H1 (cell line): ENCODE data around the gene COL19A1. TPM values are rescaled to one million over a fixed set of nuclear protein-coding genes. Genes with fewer than 3 reads are reported as not detected.

Source experiments
- CTCF ChIA-PET: fragments of 300-600 bp; sonication (Branson Sonifier 250); formaldehyde crosslinking; loops from one replicate; lab custom pipeline; 2021; ENCODE audit not compliant: partially characterized antibody; lab: Charles Lee
- POLR2A ChIA-PET: fragments of 300-600 bp; sonication (Branson Sonifier 250); formaldehyde crosslinking; loops from one replicate; lab custom pipeline; 2021; ENCODE audit warnings: inconsistent platforms; ENCODE audit not compliant: partially characterized antibody; lab: Charles Lee
- DNase-seq, 2 experiments: peaks; one replicate each; pipeline versions ENCODE4 v3.0.0 to v3.0.0-alpha.2; 2010 to 2022; ENCODE audit warnings: low spot score in 2 of 2, low read depth in 1 of 2, mixed read lengths in 1 of 2
- FAIRE-seq: peaks from 2 replicates; lab custom pipeline; 2011; peaks lifted over from hg19 to GRCh38; lab: Jason Lieb, UNC
- H2AFZ ChIP-seq: 2 replicates; pipeline ENCODE4 v1.8.1; 2012; ENCODE audit warnings: low read length, inconsistent platforms
- H2AK5ac ChIP-seq: 2 replicates; pipeline ENCODE4 v1.6.1; 2013; ENCODE audit warnings: low read depth, low read length
- H2BK120ac ChIP-seq: replicated peaks from 2 replicates; pipeline ENCODE3; 2013; ENCODE audit warnings: low read depth, low read length, inconsistent platforms
- H2BK12ac ChIP-seq: 2 replicates; pipeline ENCODE4 v1.6.1; 2013; ENCODE audit warnings: low read depth, low read length
- H2BK15ac ChIP-seq: 2 replicates; pipeline ENCODE4 v1.6.1; 2013; ENCODE audit warnings: low read length
- H2BK20ac ChIP-seq: 2 replicates; pipeline ENCODE4 v1.6.1; 2013; ENCODE audit warnings: low read length
- H2BK5ac ChIP-seq: 2 replicates; pipeline ENCODE4 v1.6.1; 2013; ENCODE audit warnings: low read depth, low read length
- H3K14ac ChIP-seq: 2 replicates; pipeline ENCODE4 v1.6.1; 2013; ENCODE audit warnings: inconsistent platforms; ENCODE audit not compliant: insufficient read length
- H3K18ac ChIP-seq: 2 replicates; pipeline ENCODE4 v1.6.1; 2013; ENCODE audit warnings: low read length; ENCODE audit errors: extremely low read depth
- H3K23ac ChIP-seq: 2 replicates; pipeline ENCODE4 v1.6.1; 2013; ENCODE audit warnings: inconsistent platforms; ENCODE audit not compliant: insufficient read length
- H3K23me2 ChIP-seq: 2 replicates; pipeline ENCODE4 v1.6.1; 2013; ENCODE audit warnings: low read depth, low read length
- H3K27ac ChIP-seq: 2 replicates; pipeline ENCODE4 v1.6.1; 2011; ENCODE audit warnings: low read depth, low read length, inconsistent platforms
- H3K27me3 ChIP-seq, 4 experiments: replicated peaks in 1 of 4; 1 replicate in 1 of 4; 2 replicates in 3 of 4; pipeline versions ENCODE4 v1.6.1 to v1.8.1; 2011 to 2013; ENCODE audit warnings: low read length in 3 of 4, mild to moderate bottlenecking in 3 of 4, inconsistent platforms in 2 of 4, mixed read lengths in 2 of 4, moderate library complexity in 1 of 4; ENCODE audit not compliant: control insufficient read depth in 3 of 4, insufficient read depth in 3 of 4; ENCODE audit errors: extremely low read depth in 1 of 4
- H3K36me3 ChIP-seq, 4 experiments: 2 replicates each; pipeline versions ENCODE4 v1.6.1 to v1.8.1; 2011 to 2013; ENCODE audit warnings: mild to moderate bottlenecking in 4 of 4, low read length in 3 of 4, moderate library complexity in 2 of 4, control low read depth in 1 of 4, inconsistent platforms in 1 of 4; ENCODE audit not compliant: insufficient read depth in 4 of 4, control insufficient read depth in 2 of 4
- H3K4ac ChIP-seq: replicated peaks from 2 replicates; pipeline ENCODE3; 2013; ENCODE audit warnings: low read length, low read depth, mixed read lengths, inconsistent platforms; ENCODE audit not compliant: insufficient read length
- H3K4me1 ChIP-seq, 4 experiments: replicated peaks in 1 of 4; 1 replicate in 1 of 4; 2 replicates in 3 of 4; pipeline versions ENCODE4 v1.6.1 to v1.8.1; 2011 to 2013; ENCODE audit warnings: low read length in 3 of 4, inconsistent platforms in 2 of 4, mixed read lengths in 1 of 4; ENCODE audit not compliant: insufficient read depth in 4 of 4, control insufficient read depth in 3 of 4
- H3K4me2 ChIP-seq, 2 experiments: 2 replicates each; pipeline versions ENCODE4 v1.6.1 to v1.8.1; 2011 to 2013; ENCODE audit warnings: low read depth in 2 of 2, low read length in 2 of 2, control low read depth in 1 of 2, inconsistent platforms in 1 of 2, mild to moderate bottlenecking in 1 of 2; ENCODE audit not compliant: insufficient read depth in 1 of 2
- H3K4me3 ChIP-seq, 4 experiments: fragments of 200-600, 300-600 bp in 1 of 4; sonication (generic), shearing (Covaris generic), sonication (Bioruptor Twin) in 1 of 4; 2 replicates each; pipeline versions ENCODE4 v1.5.1 to v1.8.1; 2011 to 2016; ENCODE audit warnings: low read length in 4 of 4, low read depth in 3 of 4, control low read depth in 2 of 4, inconsistent platforms in 2 of 4, mild to moderate bottlenecking in 2 of 4, mixed read lengths in 1 of 4, moderate library complexity in 1 of 4; ENCODE audit not compliant: insufficient read depth in 2 of 4; ENCODE audit errors: extremely low read depth in 1 of 4
- H3K56ac ChIP-seq: replicated peaks from 2 replicates; pipeline ENCODE3; 2013; ENCODE audit warnings: low read depth, mild to moderate bottlenecking, mixed read lengths, low read length, inconsistent platforms; ENCODE audit not compliant: insufficient read length
- H3K79me1 ChIP-seq: 2 replicates; pipeline ENCODE4 v1.6.1; 2013; ENCODE audit warnings: low read depth, low read length, control low read depth
- H3K79me2 ChIP-seq, 2 experiments: 2 replicates each; pipeline versions ENCODE4 v1.6.1 to v1.8.1; 2012 to 2013; ENCODE audit warnings: low read length in 2 of 2, mild to moderate bottlenecking in 2 of 2, inconsistent platforms in 1 of 2; ENCODE audit not compliant: insufficient read depth in 2 of 2, control insufficient read depth in 1 of 2
- H3K9ac ChIP-seq, 4 experiments: replicated peaks in 1 of 4; 1 replicate in 1 of 4; 2 replicates in 3 of 4; pipeline versions ENCODE4 v1.6.1 to v1.8.1; 2011 to 2013; ENCODE audit warnings: low read depth in 3 of 4, low read length in 3 of 4, control low read depth in 2 of 4, mild to moderate bottlenecking in 2 of 4, moderate library complexity in 2 of 4, inconsistent platforms in 1 of 4; ENCODE audit errors: extremely low read depth in 1 of 4
- H3K9me3 ChIP-seq, 2 experiments: 2 replicates each; pipeline versions ENCODE4 v1.6.1 to v1.8.1; 2012 to 2013; ENCODE audit warnings: mild to moderate bottlenecking in 2 of 2, moderate library complexity in 2 of 2, control low read depth in 1 of 2, inconsistent platforms in 1 of 2, low read depth in 1 of 2, low read length in 1 of 2, mixed read lengths in 1 of 2; ENCODE audit not compliant: insufficient read depth in 2 of 2
- H4K20me1 ChIP-seq, 2 experiments: replicated peaks in 1 of 2; 2 replicates each; pipeline versions ENCODE3 to v1.8.1; 2011 to 2013; ENCODE audit warnings: inconsistent platforms in 2 of 2, low read length in 2 of 2, mild to moderate bottlenecking in 1 of 2; ENCODE audit not compliant: insufficient read depth in 2 of 2, control insufficient read depth in 1 of 2
- H4K5ac ChIP-seq: 2 replicates; pipeline ENCODE4 v1.6.1; 2013; ENCODE audit warnings: low read length, low read depth, mixed read lengths, inconsistent platforms; ENCODE audit not compliant: insufficient read length
- H4K8ac ChIP-seq: 2 replicates; pipeline ENCODE4 v1.8.0; 2013; ENCODE audit warnings: mild to moderate bottlenecking, moderate library complexity, low read length, inconsistent platforms; ENCODE audit not compliant: insufficient read depth; ENCODE audit errors: extremely low read depth
- H4K91ac ChIP-seq: replicated peaks from 2 replicates; pipeline ENCODE3; 2013; ENCODE audit warnings: low read length, mixed read lengths, inconsistent platforms; ENCODE audit not compliant: insufficient read length
- BCL11A ChIP-seq, 2 experiments: IDR thresholded peaks; one replicate each; pipeline ENCODE4 v1.6.1; 2011; ENCODE audit warnings: low read depth in 2 of 2, low read length in 2 of 2, mild to moderate bottlenecking in 2 of 2
- BRCA1 ChIP-seq: IDR thresholded peaks from 2 replicates; pipeline ENCODE4 v1.6.1; 2012; ENCODE audit warnings: low read depth, low read length, improper control_type of control experiment
- CEBPB ChIP-seq: IDR thresholded peaks from 2 replicates; pipeline ENCODE4 v1.6.1; 2012; ENCODE audit warnings: low read depth, low read length
- GTF2F1 ChIP-seq: IDR thresholded peaks from 2 replicates; pipeline ENCODE4 v1.6.1; 2012; ENCODE audit warnings: low read depth, low read length, improper control_type of control experiment, borderline replicate concordance
- JUN ChIP-seq: IDR thresholded peaks from 2 replicates; pipeline ENCODE4 v1.6.1; 2011; ENCODE audit warnings: low read depth, mild to moderate bottlenecking, improper control_type of control experiment, low read length
- JUND ChIP-seq: IDR thresholded peaks from 2 replicates; pipeline ENCODE4 v1.6.1; 2011; ENCODE audit warnings: mild to moderate bottlenecking, improper control_type of control experiment, low read length
- KDM5A ChIP-seq: fragments of 200-600 bp; IDR thresholded peaks from 2 replicates; pipeline ENCODE4 v1.7.1; 2012; ENCODE audit warnings: mild to moderate bottlenecking, low read length, inconsistent platforms, mixed read lengths
- MAFK ChIP-seq: IDR thresholded peaks from 2 replicates; pipeline ENCODE4 v1.6.1; 2012; ENCODE audit warnings: low read depth, mild to moderate bottlenecking, improper control_type of control experiment, low read length
- POLR2AphosphoS5 ChIP-seq: IDR thresholded peaks from 2 replicates; pipeline ENCODE4 v1.6.1; 2011; ENCODE audit warnings: low read depth, low read length
- RBBP5 ChIP-seq: IDR thresholded peaks from 2 replicates; pipeline ENCODE4 v1.7.1; 2012; ENCODE audit warnings: low read depth, mild to moderate bottlenecking, inconsistent platforms, low read length, moderate library complexity, borderline replicate concordance
- RXRA ChIP-seq: IDR thresholded peaks from 2 replicates; pipeline ENCODE4 v1.6.1; 2011; ENCODE audit warnings: low read depth, mild to moderate bottlenecking, low read length, moderate library complexity; ENCODE audit not compliant: insufficient read depth
- SIN3A ChIP-seq, 2 experiments: IDR thresholded peaks in 1 of 2; conservative IDR thresholded peaks in 1 of 2; 2 replicates each; pipeline ENCODE4 v1.6.1; 2011 to 2012; ENCODE audit warnings: low read length in 2 of 2, improper control_type of control experiment in 1 of 2, low read depth in 1 of 2, mild to moderate bottlenecking in 1 of 2
- SP4 ChIP-seq: IDR thresholded peaks from 2 replicates; pipeline ENCODE4 v1.6.1; 2012; ENCODE audit warnings: low read length, inconsistent platforms
- SRF ChIP-seq: IDR thresholded peaks from 2 replicates; pipeline ENCODE4 v1.6.1; 2011; ENCODE audit warnings: mild to moderate bottlenecking, low read depth, low read length, moderate library complexity
- WGBS, 2 experiments: shearing (Covaris generic) in 1 of 2; methylation state at CpG; one replicate each; pipeline versions ENCODE4 v1.1.6 to v1.1.7; 2013 to 2015; ENCODE audit warnings: low lambda C conversion rate in 2 of 2, mixed read lengths in 2 of 2, inconsistent platforms in 1 of 2, low coverage in 1 of 2, missing lambda C conversion rate in 1 of 2; ENCODE audit not compliant: insufficient replicate concordance in 2 of 2, insufficient coverage in 1 of 2, insufficient read length in 1 of 2; ENCODE audit errors: extremely low coverage in 1 of 2, missing lambda C conversion rate in 1 of 2; 5-methylcytosine and 5-hydroxymethylcytosine counted together
- polyA plus RNA-seq, 7 experiments: library from polyadenylated mRNA; depleted of rRNA in 3 of 7; stranded (reverse) in 5 of 7; unstranded in 2 of 7; fragments of >200 nt in 5 of 7; fragments of 200-250 nt in 2 of 7; gene quantifications; 1 replicate in 5 of 7; 2 replicates in 1 of 7; 4 replicates in 1 of 7; pipeline versions ENCODE4 v1.2.1 to v1.2.3, GENCODE V29; 2011 to 2013; ENCODE audit warnings: missing spikeins in 2 of 7, mixed read lengths in 2 of 7
- total RNA-seq: library from RNA; stranded (reverse); fragmentation: NEBNext Ultra II Directional; extraction: Animal tissue kit (Norgen Biotek cat#: 25700); gene quantifications from 2 replicates; pipeline ENCODE4 v1.2.1, GENCODE V29; 2021
- TF ChIP-seq, protein P1 (sequence below): IDR thresholded peaks from 2 replicates; pipeline ENCODE4 v1.6.1; 2012; ENCODE audit warnings: inconsistent platforms

The COL19A1 gene
- total and polyA plus RNA-seq, 2 of the 8 experiments (the other 6 are each of a cell fraction or from before 2014, with no cell fraction given), result not detected

DNA sequence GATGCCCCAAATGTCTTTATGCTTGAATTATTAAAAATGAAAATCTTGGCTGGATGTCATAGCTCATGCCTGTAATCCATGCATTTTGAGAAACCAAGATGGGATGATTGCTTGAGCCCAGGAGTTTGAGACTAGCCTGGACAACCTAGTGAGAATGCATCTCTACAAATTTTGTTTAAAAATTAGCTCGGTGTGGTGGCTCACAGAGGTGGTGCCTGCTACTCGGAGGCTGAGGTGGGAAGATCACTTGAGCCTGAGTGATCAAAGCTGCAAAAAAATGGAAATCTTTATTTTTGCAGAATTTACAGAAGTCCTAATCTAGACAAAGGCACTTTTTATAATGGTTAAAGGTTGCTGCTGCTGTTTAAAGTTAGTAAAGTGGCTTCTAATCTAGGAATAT lies 20.0 kb upstream of the COL19A1 start:
- no peaks in the 10 kb centered on the region for H3K4me1 ChIP-seq
- no peak overlapping the region for H2AFZ ChIP-seq
- H3K9ac ChIP-seq, result no peak overlapping the region
- no peak for FAIRE-seq
- H3K4ac ChIP-seq, result no peak overlapping the region
- DNase-seq, result no peak
- no peaks in the 10 kb centered on the region for H3K36me3 ChIP-seq
- no peak overlapping the region for H2BK120ac ChIP-seq
- WGBS, 2 experiments, result 97% methylated on average over 2 of the region's 2 CpGs; no CpG with 5 or more reads in 1 of the 2 experiments
- H4K8ac ChIP-seq, result no peak overlapping the region
- H2BK12ac ChIP-seq, result no peak overlapping the region
- H4K20me1 ChIP-seq, result no peaks in the 10 kb centered on the region
- POLR2A ChIA-PET, result no interaction called here
- CTCF ChIA-PET, result interaction anchor here (1.1 to 2.5 kb wide), 2 partner anchors 11 to 261 kb away, joined by 3 to 9 read pairs; no protein-coding TSS in a partner anchor
- no peaks in the 10 kb centered on the region for H3K79me2 ChIP-seq
- H2AK5ac ChIP-seq, result no peak overlapping the region
- H2BK15ac ChIP-seq, result no peak overlapping the region
- H3K79me1 ChIP-seq, result no peaks in the 10 kb centered on the region
- no peak overlapping the region for H3K56ac ChIP-seq
- H3K27me3 ChIP-seq, result no peaks in the 10 kb centered on the region
- no peak overlapping the region for H3K14ac ChIP-seq
- H3K9me3 ChIP-seq, result no peaks in the 10 kb centered on the region
- TF ChIP-seq SRF (no peak), SP4 (no peak), RBBP5 (no peak), GTF2F1 (no peak), KDM5A (no peak), RXRA (no peak), CEBPB (no peak), BRCA1 (no peak), JUN (no peak), BCL11A (IDR thresholded peaks at IDR 0.05; ENCODE audit: low read depth in 2 of 2, low read length in 2 of 2) (no peak), SIN3A (conservative IDR thresholded peaks at IDR 0.05 in 1 of 2, IDR thresholded peaks at IDR 0.05 in 1 of 2; ENCODE audit: low read depth in 1 of 2, low read length in 2 of 2) (no peak), POLR2AphosphoS5 (no peak), MAFK (no peak), JUND (no peak)
- TF ChIP-seq, protein P1, sequence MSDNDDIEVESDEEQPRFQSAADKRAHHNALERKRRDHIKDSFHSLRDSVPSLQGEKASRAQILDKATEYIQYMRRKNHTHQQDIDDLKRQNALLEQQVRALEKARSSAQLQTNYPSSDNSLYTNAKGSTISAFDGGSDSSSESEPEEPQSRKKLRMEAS, result no peak
- H4K5ac ChIP-seq, result no peak overlapping the region
- H3K4me3 ChIP-seq, result no peak overlapping the region
- H3K4me2 ChIP-seq, result no peak overlapping the region
- H3K23me2 ChIP-seq, result no peaks in the 10 kb centered on the region
- H2BK20ac ChIP-seq, result no peak overlapping the region
- no peak overlapping the region for H4K91ac ChIP-seq
- H3K27ac ChIP-seq, result no peak overlapping the region
- no peak overlapping the region for H3K23ac ChIP-seq
- no peak overlapping the region for H2BK5ac ChIP-seq
- H3K18ac ChIP-seq, result no peak overlapping the region
